ENCODE measurements around the gene MRPL55.

GRCh38 chr1:228099331-228099732, 9.8 kb downstream of the MRPL55 start:
- no peak for TF ChIP-seq POLR2AphosphoS5 (IDR thresholded peaks at IDR 0.05; ENCODE audit: low read depth)
- TF ChIP-seq, protein P1, sequence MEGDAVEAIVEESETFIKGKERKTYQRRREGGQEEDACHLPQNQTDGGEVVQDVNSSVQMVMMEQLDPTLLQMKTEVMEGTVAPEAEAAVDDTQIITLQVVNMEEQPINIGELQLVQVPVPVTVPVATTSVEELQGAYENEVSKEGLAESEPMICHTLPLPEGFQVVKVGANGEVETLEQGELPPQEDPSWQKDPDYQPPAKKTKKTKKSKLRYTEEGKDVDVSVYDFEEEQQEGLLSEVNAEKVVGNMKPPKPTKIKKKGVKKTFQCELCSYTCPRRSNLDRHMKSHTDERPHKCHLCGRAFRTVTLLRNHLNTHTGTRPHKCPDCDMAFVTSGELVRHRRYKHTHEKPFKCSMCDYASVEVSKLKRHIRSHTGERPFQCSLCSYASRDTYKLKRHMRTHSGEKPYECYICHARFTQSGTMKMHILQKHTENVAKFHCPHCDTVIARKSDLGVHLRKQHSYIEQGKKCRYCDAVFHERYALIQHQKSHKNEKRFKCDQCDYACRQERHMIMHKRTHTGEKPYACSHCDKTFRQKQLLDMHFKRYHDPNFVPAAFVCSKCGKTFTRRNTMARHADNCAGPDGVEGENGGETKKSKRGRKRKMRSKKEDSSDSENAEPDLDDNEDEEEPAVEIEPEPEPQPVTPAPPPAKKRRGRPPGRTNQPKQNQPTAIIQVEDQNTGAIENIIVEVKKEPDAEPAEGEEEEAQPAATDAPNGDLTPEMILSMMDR (IDR thresholded peaks at IDR 0.05; ENCODE audit: insufficient read depth, low read length) = no peak
- no peak for TF ChIP-seq GABPA (IDR thresholded peaks at IDR 0.05; ENCODE audit: low read depth)
